GM12892 (cell line): Measurements from ENCODE around the gene ANO7.

Experiments
- POLR2A ChIP-seq: IDR thresholded peaks from 2 replicates; pipeline ENCODE4 v1.6.1; 2011; ENCODE audit warnings: low read depth, low read length, control low read depth
- TAF1 ChIP-seq: IDR thresholded peaks from 2 replicates; pipeline ENCODE4 v1.6.1; 2011; ENCODE audit warnings: low read depth, mild to moderate bottlenecking, control low read depth, low read length, borderline replicate concordance

- TF ChIP-seq POLR2A: no peak
- TF ChIP-seq TAF1: no peak
Observed at GRCh38 chr2:241188361-241189092, at the start of gene ANO7.
